NT2/D1 (cell line): ENCODE data around the gene GPD1L.

Experiments used
- YY1 ChIP-seq: IDR thresholded peaks from 2 replicates; pipeline ENCODE4 v1.6.1; 2011; ENCODE audit not compliant: insufficient read length, insufficient read depth
- ZNF274 ChIP-seq: IDR thresholded peaks from 2 replicates; pipeline ENCODE4 v1.6.1; 2011; ENCODE audit warnings: mild to moderate bottlenecking, low read depth, low read length

DNA sequence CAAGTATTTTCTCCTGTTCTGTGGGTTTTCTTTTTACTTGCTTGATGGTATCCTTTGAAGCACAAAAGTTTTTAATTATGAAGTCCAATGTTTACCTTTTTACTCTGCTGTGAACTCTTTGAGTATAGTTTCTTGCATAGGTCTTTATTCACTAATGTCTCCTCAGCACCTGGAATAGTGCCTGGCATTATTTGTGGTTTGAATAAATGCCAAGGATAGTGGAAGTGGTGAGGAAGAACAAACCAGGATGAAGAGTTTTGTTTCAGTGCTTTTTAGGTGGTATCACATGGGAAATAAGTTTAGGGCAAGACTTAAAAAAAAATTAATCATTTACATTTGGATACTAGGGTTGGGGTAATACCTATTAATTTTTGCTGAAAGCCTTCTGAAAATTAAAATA is 25.7 kb downstream of the GPD1L start:
- TF ChIP-seq YY1 (no peak), ZNF274 (no peak)
